IMR-90 (cell line): Measurements from ENCODE around the gene CNOT3. TPM values are rescaled to one million over a fixed set of nuclear protein-coding genes. Genes with fewer than 3 reads are reported as not detected.
A peak's percentile ranks its signal among the peaks of the same experiment; 100 is the strongest.

Experiments used
- ATAC-seq: fragments of 200-7000 bp; cut with Tn5 transposase; 2 replicates; pipeline ENCODE4 v1.9.1; 2020; ENCODE audit warnings: low read depth, mild to moderate bottlenecking, moderate library complexity
- BruUV-seq: library from RNA; stranded (reverse); fragments of 400-500 nt; replicated peaks from 2 replicates; lab custom pipeline; 2021; lab: Mats Ljungman, UMichigan
- CTCF ChIA-PET: fragments of 300-600 bp; formaldehyde crosslinking; extraction: SDS; loops from one replicate; lab custom pipeline; 2021; ENCODE audit warnings: antibody characterized with exemption; lab: Yijun Ruan, JAX
- POLR2A ChIA-PET: fragments of 300-600 bp; sonication (Branson Sonifier 250); formaldehyde crosslinking; loops from one replicate; lab custom pipeline; 2022; ENCODE audit warnings: antibody characterized with exemption; ENCODE audit not compliant: unreplicated experiment; lab: Charles Lee
- DNase-seq: peaks from one replicate; pipeline ENCODE4 v3.0.0; 2013
- H2AFZ ChIP-seq: replicated peaks from 2 replicates; pipeline ENCODE3; 2013; ENCODE audit warnings: low read length, mild to moderate bottlenecking; ENCODE audit not compliant: poor library complexity
- H2AK5ac ChIP-seq: 2 replicates; pipeline ENCODE4 v1.6.1; 2013; ENCODE audit warnings: low read depth, low read length, inconsistent platforms
- H2AK9ac ChIP-seq: replicated peaks from 2 replicates; pipeline ENCODE3; 2013; ENCODE audit warnings: mild to moderate bottlenecking, low read depth, low read length, moderate library complexity; ENCODE audit not compliant: poor library complexity
- H2BK120ac ChIP-seq: 2 replicates; pipeline ENCODE4 v1.6.1; 2013; ENCODE audit warnings: low read depth, low read length, inconsistent platforms
- H2BK15ac ChIP-seq: 3 replicates; pipeline ENCODE4 v1.6.1; 2013; ENCODE audit warnings: low read depth, low read length, inconsistent platforms
- H2BK20ac ChIP-seq: 2 replicates; pipeline ENCODE4 v1.6.1; 2013; ENCODE audit warnings: low read depth, mild to moderate bottlenecking, inconsistent platforms, low read length, moderate library complexity
- H2BK5ac ChIP-seq: 2 replicates; pipeline ENCODE4 v1.6.1; 2013; ENCODE audit warnings: mild to moderate bottlenecking, low read depth, low read length, inconsistent platforms; ENCODE audit not compliant: poor library complexity, severe bottlenecking
- H3K14ac ChIP-seq: replicated peaks from 2 replicates; pipeline ENCODE4 v1.6.1; 2013; ENCODE audit warnings: low read depth, low read length, inconsistent platforms
- H3K18ac ChIP-seq: 2 replicates; pipeline ENCODE4 v1.6.1; 2013; ENCODE audit warnings: low read depth, low read length, control low read depth
- H3K23ac ChIP-seq: 2 replicates; pipeline ENCODE4 v1.6.1; 2013; ENCODE audit warnings: low read depth, low read length, inconsistent platforms
- H3K27ac ChIP-seq: 2 replicates; pipeline ENCODE4 v1.5.1; 2013; ENCODE audit warnings: mild to moderate bottlenecking, control low read depth, low read length; ENCODE audit not compliant: insufficient read depth
- H3K27me3 ChIP-seq: 2 replicates; pipeline ENCODE4 v1.6.1; 2013; ENCODE audit warnings: low read length; ENCODE audit not compliant: control insufficient read depth, insufficient read depth
- H3K36me3 ChIP-seq: 2 replicates; pipeline ENCODE4 v1.6.1; 2013; ENCODE audit warnings: low read length, mixed read lengths; ENCODE audit not compliant: control insufficient read depth, insufficient read depth
- H3K4ac ChIP-seq: 2 replicates; pipeline ENCODE4 v1.6.1; 2013; ENCODE audit warnings: low read depth, low read length, inconsistent platforms
- H3K4me1 ChIP-seq: 2 replicates; pipeline ENCODE4 v1.6.1; 2013; ENCODE audit warnings: low read length, mixed read lengths; ENCODE audit not compliant: control insufficient read depth, insufficient read depth
- H3K4me2 ChIP-seq: 2 replicates; pipeline ENCODE4 v1.6.1; 2013; ENCODE audit warnings: low read depth, mild to moderate bottlenecking, control low read depth, low read length, moderate library complexity
- H3K4me3 ChIP-seq: 2 replicates; pipeline ENCODE4 v1.5.1; 2013; ENCODE audit warnings: low read depth, mild to moderate bottlenecking, control low read depth, low read length, moderate library complexity; ENCODE audit not compliant: insufficient read depth
- H3K56ac ChIP-seq: 2 replicates; pipeline ENCODE4 v1.6.1; 2013; ENCODE audit warnings: low read length, inconsistent platforms; ENCODE audit not compliant: insufficient read depth; ENCODE audit errors: extremely low read depth
- H3K79me1 ChIP-seq, 2 experiments: 2 replicates each; pipeline ENCODE4 v1.6.1; 2013; ENCODE audit warnings: low read length in 2 of 2, inconsistent platforms in 1 of 2, low read depth in 1 of 2
- H3K9ac ChIP-seq: 2 replicates; pipeline ENCODE4 v1.6.1; 2013; ENCODE audit warnings: low read depth, low read length, control low read depth
- H3K9me1 ChIP-seq: 2 replicates; pipeline ENCODE4 v1.6.1; 2013; ENCODE audit warnings: low read length, inconsistent platforms; ENCODE audit not compliant: insufficient read depth
- H3K9me3 ChIP-seq: 2 replicates; pipeline ENCODE4 v1.6.1; 2013; ENCODE audit warnings: low read length; ENCODE audit not compliant: control insufficient read depth, insufficient read depth
- H4K20me1 ChIP-seq: 2 replicates; pipeline ENCODE4 v1.6.1; 2013; ENCODE audit warnings: low read length, inconsistent platforms; ENCODE audit not compliant: insufficient read depth
- H4K5ac ChIP-seq: 2 replicates; pipeline ENCODE4 v1.6.1; 2013; ENCODE audit warnings: mild to moderate bottlenecking, low read depth, low read length, control low read depth
- H4K8ac ChIP-seq, 2 experiments: 2 replicates each; pipeline ENCODE4 v1.6.1; 2013; ENCODE audit warnings: low read depth in 2 of 2, low read length in 2 of 2, control low read depth in 1 of 2, inconsistent platforms in 1 of 2
- H4K91ac ChIP-seq: 2 replicates; pipeline ENCODE4 v1.6.1; 2013; ENCODE audit warnings: low read depth, low read length, inconsistent platforms; ENCODE audit not compliant: insufficient read depth
- CEBPB ChIP-seq: IDR thresholded peaks from 2 replicates; pipeline ENCODE4 v1.6.1; 2012; ENCODE audit warnings: low read depth, low read length, improper control_type of control experiment
- CHD1 ChIP-seq: IDR thresholded peaks from 2 replicates; pipeline ENCODE4 v1.6.1; 2012; ENCODE audit warnings: low read depth, low read length, improper control_type of control experiment
- WGBS, 2 experiments: methylation state at CpG; one replicate each; pipeline versions ENCODE4 v1.1.5 to v1.1.7; 2013; ENCODE audit warnings: missing lambda C conversion rate in 2 of 2; ENCODE audit not compliant: insufficient read length in 1 of 2; ENCODE audit errors: extremely low coverage in 2 of 2; 5-methylcytosine and 5-hydroxymethylcytosine counted together
- dilution Hi-C: fragments of 300-500 bp; cut with HindIII; formaldehyde crosslinking; loops from one replicate; pipeline ENCODE4 v1.14.3; 2018; ENCODE audit warnings: low sequenced_read_pairs; ENCODE audit not compliant: unreplicated experiment
- in situ Hi-C: fragments of 300-500 bp; cut with MboI; formaldehyde crosslinking; loops from 3 replicates; pipeline ENCODE4 v1.14.3; 2019; ENCODE audit warnings: low sequenced_read_pairs, inconsistent platforms, mixed read lengths
- intact Hi-C: fragments of 100-400 bp; cut with micrococcal nuclease; formaldehyde crosslinking; loops from 2 replicates; pipeline ENCODE4 v1.10.0; 2022
- polyA plus RNA-seq, 3 experiments: library from polyadenylated mRNA; depleted of rRNA; stranded (reverse); fragments of >200 nt; gene quantifications; 2 replicates each; pipeline ENCODE4 v1.2.3, GENCODE V29; 2012; ENCODE audit warnings: low replicate concordance in 1 of 3
- total RNA-seq: library from RNA; depleted of rRNA; stranded (reverse); fragments of >200 nt; gene quantifications from 2 replicates; pipeline ENCODE4 v1.2.3, GENCODE V29; 2012

CNOT3 gene
- total and polyA plus RNA-seq, 2 of the 4 experiments (the other 2 are of a cell fraction) = 5.4 to 26.7 TPM

GRCh38 chr19:54201980-54202379 is 64.4 kb downstream of the CNOT3 start:
- WGBS, 2 experiments = 100% methylated on average over 1 of the region's 13 CpGs; no CpG with 5 or more reads in 1 of the 2 experiments

More at GRCh38 chr19:54201980-54202379, 64.4 kb downstream of the CNOT3 start:
- CTCF ChIA-PET = no interaction called here
- dilution Hi-C loops (no loop called here), intact Hi-C loops (no loop called here), in situ Hi-C loops (loop anchor here (10.0 kb wide), 1 partner anchor 253 kb away; no protein-coding TSS in a partner anchor)
- no peak for ATAC-seq
- Histone ChIP-seq H2BK20ac (no peak overlapping the region), H2AFZ (no peak overlapping the region), H3K27me3 (no peaks in the 10 kb centered on the region), H2BK15ac (no peak overlapping the region), H3K9me1 (peaks cover 13% of the 10 kb centered on the region), H3K4me3 (no peak overlapping the region; the same call in 1 of the 2 replicates), H3K18ac (no peak overlapping the region), H3K27ac (no peak overlapping the region), H4K5ac (no peak overlapping the region), H2BK120ac (no peak overlapping the region), H3K4ac (no peak overlapping the region), H2AK5ac (no peak overlapping the region), H2AK9ac (no peak overlapping the region), H4K91ac (no peak overlapping the region), H3K23ac (peak overlapping the region; percentile 41; the same call in 1 of the 2 replicates), H4K8ac (no peak overlapping the region), H3K36me3 (peaks cover 48% of the 10 kb centered on the region), H3K14ac (no peak overlapping the region), H3K56ac (no peak overlapping the region), H3K4me2 (peak overlapping the region; percentile 87), H4K20me1 (peaks cover 63% of the 10 kb centered on the region), H3K9ac (peak overlapping the region; percentile 86; the same call in 1 of the 2 replicates), H2BK5ac (no peak overlapping the region), H3K9me3 (no peaks in the 10 kb centered on the region), H3K79me1 (peaks cover 10 to 62% of the 10 kb centered on the region in 2 experiments), H3K4me1 (peaks cover 7% of the 10 kb centered on the region)
- BruUV-seq = no TSS peak
- POLR2A ChIA-PET = no interaction called here
- TF ChIP-seq CHD1 (no peak), CEBPB (0 out of 2 replicates have a peak, but pooled peaks have one; percentile 31)
- no peak for DNase-seq
